Mesenchymal stem cell (in vitro differentiated cells and primary cell): ENCODE data around the gene ANO7.

ENCODE experiments used
- DNase-seq: peaks from one replicate; pipeline ENCODE4 v3.0.0-alpha.2; 2013
- H2AFZ ChIP-seq: one replicate; pipeline ENCODE4 v1.6.1; 2013; ENCODE audit warnings: low read depth, mild to moderate bottlenecking, control low read depth, inconsistent platforms, low read length, moderate library complexity
- H2AK5ac ChIP-seq: 2 replicates; pipeline ENCODE4 v1.6.1; 2013; ENCODE audit warnings: low read length, moderate library complexity, mild to moderate bottlenecking, inconsistent platforms; ENCODE audit not compliant: severe bottlenecking
- H2BK120ac ChIP-seq: one replicate; pipeline ENCODE4 v1.6.1; 2013; ENCODE audit warnings: low read depth, mild to moderate bottlenecking, inconsistent platforms, low read length, moderate library complexity
- H2BK12ac ChIP-seq, 2 experiments: one replicate each; pipeline ENCODE4 v1.6.1; 2013; ENCODE audit warnings: inconsistent platforms in 2 of 2, low read length in 2 of 2, mild to moderate bottlenecking in 2 of 2, moderate library complexity in 2 of 2, control low read depth in 1 of 2
- H2BK15ac ChIP-seq: one replicate; pipeline ENCODE4 v1.6.1; 2013; ENCODE audit warnings: mild to moderate bottlenecking, low read depth, inconsistent platforms; ENCODE audit not compliant: poor library complexity, severe bottlenecking
- H2BK5ac ChIP-seq: 2 replicates; pipeline ENCODE4 v1.6.1; 2013; ENCODE audit warnings: low read depth, mild to moderate bottlenecking, low read length, control low read depth, inconsistent platforms; ENCODE audit not compliant: poor library complexity, severe bottlenecking
- H3K14ac ChIP-seq, 2 experiments: one replicate each; pipeline ENCODE4 v1.6.1; 2013; ENCODE audit warnings: inconsistent platforms in 2 of 2, low read length in 2 of 2, control low read depth in 1 of 2, mild to moderate bottlenecking in 1 of 2, moderate library complexity in 1 of 2
- H3K18ac ChIP-seq, 2 experiments: one replicate each; pipeline ENCODE4 v1.6.1; 2013; ENCODE audit warnings: inconsistent platforms in 2 of 2, low read length in 2 of 2, control low read depth in 1 of 2, low read depth in 1 of 2, mild to moderate bottlenecking in 1 of 2
- H3K23ac ChIP-seq, 2 experiments: one replicate each; pipeline ENCODE4 v1.6.1; 2013; ENCODE audit warnings: inconsistent platforms in 2 of 2, low read length in 2 of 2, mild to moderate bottlenecking in 2 of 2, moderate library complexity in 2 of 2, control low read depth in 1 of 2
- H3K27ac ChIP-seq: 2 replicates; pipeline ENCODE4 v1.5.1; 2013; ENCODE audit warnings: mild to moderate bottlenecking, moderate library complexity, low read length, control low read depth, inconsistent platforms; ENCODE audit not compliant: poor library complexity, severe bottlenecking
- H3K27me3 ChIP-seq, 2 experiments: 2 replicates each; pipeline versions ENCODE4 v1.6.1 to v1.7.0; 2013; ENCODE audit warnings: low read length in 2 of 2, mild to moderate bottlenecking in 2 of 2, moderate library complexity in 2 of 2, control low read depth in 1 of 2, inconsistent platforms in 1 of 2; ENCODE audit not compliant: control insufficient read depth in 1 of 2, insufficient read depth in 1 of 2
- H3K36me3 ChIP-seq, 2 experiments: 2 replicates each; pipeline versions ENCODE4 v1.6.1 to v1.7.0; 2013; ENCODE audit warnings: low read length in 2 of 2, control low read depth in 1 of 2, inconsistent platforms in 1 of 2, low read depth in 1 of 2, mild to moderate bottlenecking in 1 of 2; ENCODE audit not compliant: insufficient read depth in 2 of 2, control insufficient read depth in 1 of 2
- H3K4ac ChIP-seq, 2 experiments: one replicate each; pipeline ENCODE4 v1.6.1; 2013; ENCODE audit warnings: inconsistent platforms in 2 of 2, low read length in 2 of 2, mild to moderate bottlenecking in 2 of 2, moderate library complexity in 2 of 2, control low read depth in 1 of 2, low read depth in 1 of 2
- H3K4me1 ChIP-seq: 2 replicates; pipeline ENCODE4 v1.6.1; 2013; ENCODE audit warnings: low read depth, low read length, control low read depth; ENCODE audit not compliant: control insufficient read depth, insufficient read depth
- H3K4me2 ChIP-seq: 2 replicates; pipeline ENCODE4 v1.6.1; 2013; ENCODE audit warnings: low read length, mild to moderate bottlenecking, inconsistent platforms; ENCODE audit not compliant: poor library complexity, severe bottlenecking
- H3K4me3 ChIP-seq, 2 experiments: 2 replicates each; pipeline versions ENCODE4 v1.5.1 to v1.7.0; 2013; ENCODE audit warnings: low read length in 2 of 2, mild to moderate bottlenecking in 2 of 2, control low read depth in 1 of 2, low read depth in 1 of 2; ENCODE audit not compliant: insufficient read depth in 1 of 2
- H3K79me1 ChIP-seq: replicated peaks from 2 replicates; pipeline ENCODE4 v1.6.1; 2013; ENCODE audit warnings: mild to moderate bottlenecking, control low read depth, low read length, inconsistent platforms; ENCODE audit not compliant: poor library complexity, severe bottlenecking
- H3K9ac ChIP-seq: 2 replicates; pipeline ENCODE4 v1.7.0; 2013; ENCODE audit warnings: mild to moderate bottlenecking, low read length, moderate library complexity
- H3K9me3 ChIP-seq: 2 replicates; pipeline ENCODE4 v1.7.0; 2013; ENCODE audit warnings: mild to moderate bottlenecking, low read length; ENCODE audit not compliant: control insufficient read depth
- H4K8ac ChIP-seq: one replicate; pipeline ENCODE4 v1.6.1; 2013; ENCODE audit warnings: inconsistent platforms, mild to moderate bottlenecking, low read length, moderate library complexity
- H4K91ac ChIP-seq: one replicate; pipeline ENCODE4 v1.6.1; 2013; ENCODE audit warnings: mild to moderate bottlenecking, low read length, inconsistent platforms
- WGBS: methylation state at CpG from one replicate; pipeline ENCODE4 v1.1.7; 2013; ENCODE audit warnings: mixed read lengths; 5-methylcytosine and 5-hydroxymethylcytosine counted together

Gene ANO7

DNA sequence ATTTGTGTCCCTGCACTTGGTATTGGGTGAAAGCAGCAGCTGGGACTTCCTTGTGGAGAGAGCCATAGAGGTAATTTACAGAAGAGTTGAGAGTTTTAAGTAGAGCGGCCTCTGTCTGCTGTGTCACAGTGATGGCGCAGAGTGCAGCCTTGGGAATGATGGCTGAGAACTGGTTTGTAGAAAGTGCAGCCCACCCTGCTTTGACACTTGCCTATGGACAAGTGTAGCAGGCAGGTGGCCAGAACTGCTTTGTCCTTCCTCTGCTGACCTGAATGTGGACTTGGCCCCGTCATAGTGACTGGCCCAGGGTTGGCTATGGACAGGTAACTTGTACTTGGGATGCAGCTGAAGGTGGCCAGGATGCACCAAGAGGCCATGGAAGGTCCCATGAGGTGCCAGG, 6.4 kb upstream of the ANO7 start:
- Histone ChIP-seq H2AFZ (no peak overlapping the region), H3K27ac (no peak overlapping the region), H3K4ac (no peak overlapping the region), H3K14ac (no peak overlapping the region), H3K9me3 (no peaks in the 10 kb centered on the region), H2BK5ac (no peak overlapping the region), H2BK12ac (no peak overlapping the region), H3K4me1 (peaks cover under 1% of the 10 kb centered on the region), H3K9ac (no peak overlapping the region), H3K23ac (no peak overlapping the region), H4K91ac (no peak overlapping the region), H2BK120ac (no peak overlapping the region), H3K4me3 (no peak overlapping the region), H3K36me3 (peaks cover 34 to 56% of the 10 kb centered on the region in 2 experiments), H4K8ac (no peak overlapping the region), H2AK5ac (no peak overlapping the region), H3K27me3 (peaks cover 1 to 5% of the 10 kb centered on the region in 2 experiments), H3K4me2 (no peak overlapping the region), H3K79me1 (peaks cover 2% of the 10 kb centered on the region), H2BK15ac (no peak overlapping the region), H3K18ac (no peak overlapping the region)
- 96% methylated on average over 3 of the region's 3 CpGs for WGBS
- no peak for DNase-seq

GRCh38 chr2:241182531-241183133, 5.8 kb upstream of the ANO7 start:
- H3K4ac ChIP-seq, result no peak overlapping the region
- H3K9ac ChIP-seq, result no peak overlapping the region
- no peak overlapping the region for H3K4me3 ChIP-seq
- H3K23ac ChIP-seq, result no peak overlapping the region
- no peak overlapping the region for H2BK12ac ChIP-seq
- no peak overlapping the region for H2AK5ac ChIP-seq
- H4K8ac ChIP-seq, result no peak overlapping the region
- H3K14ac ChIP-seq, result no peak overlapping the region
- H4K91ac ChIP-seq, result no peak overlapping the region
- H3K9me3 ChIP-seq, result no peaks in the 10 kb centered on the region
- H3K4me1 ChIP-seq, result peaks cover 3% of the 10 kb centered on the region
- no peak overlapping the region for H2BK120ac ChIP-seq
- H3K27ac ChIP-seq, result no peak overlapping the region
- H3K4me2 ChIP-seq, result no peak overlapping the region
- 89% methylated on average over 28 of the region's 28 CpGs for WGBS
- no peak overlapping the region for H2AFZ ChIP-seq
- no peak overlapping the region for H2BK5ac ChIP-seq
- no peak for DNase-seq
- no peak overlapping the region for H2BK15ac ChIP-seq
- H3K36me3 ChIP-seq, result peaks cover 30 to 51% of the 10 kb centered on the region in 2 experiments
- peaks cover 3 to 7% of the 10 kb centered on the region in 2 experiments for H3K27me3 ChIP-seq
- no peak overlapping the region for H3K18ac ChIP-seq
- peaks cover under 1% of the 10 kb centered on the region for H3K79me1 ChIP-seq

- Histone ChIP-seq H3K79me1 (no peaks in the 10 kb centered on the region), H3K14ac (no peak overlapping the region), H3K23ac (no peak overlapping the region), H2AFZ (no peak overlapping the region), H3K4me3 (no peak overlapping the region), H3K9me3 (no peaks in the 10 kb centered on the region), H2AK5ac (no peak overlapping the region), H3K4me1 (peaks cover 3% of the 10 kb centered on the region), H3K27me3 (peaks cover 7 to 12% of the 10 kb centered on the region in 2 experiments), H3K4ac (no peak overlapping the region), H3K36me3 (peaks cover 25 to 45% of the 10 kb centered on the region in 2 experiments), H2BK12ac (no peak overlapping the region), H4K8ac (no peak overlapping the region), H3K4me2 (no peak overlapping the region), H4K91ac (no peak overlapping the region), H2BK120ac (no peak overlapping the region), H2BK15ac (no peak overlapping the region), H2BK5ac (no peak overlapping the region), H3K18ac (no peak overlapping the region), H3K27ac (no peak overlapping the region), H3K9ac (no peak overlapping the region)
- no peak for DNase-seq
- 94% methylated on average over 6 of the region's 9 CpGs for WGBS
Observed at GRCh38 chr2:241183221-241183620, 5.3 kb upstream of the ANO7 start.

- Histone ChIP-seq H3K27me3 (peaks cover 7 to 22% of the 10 kb centered on the region in 2 experiments), H3K4me3 (no peak overlapping the region), H3K4me1 (peaks cover 3% of the 10 kb centered on the region), H3K18ac (no peak overlapping the region), H4K91ac (no peak overlapping the region), H3K9me3 (no peaks in the 10 kb centered on the region), H3K36me3 (peaks cover 20 to 31% of the 10 kb centered on the region in 2 experiments), H2BK5ac (no peak overlapping the region), H2AFZ (no peak overlapping the region), H2BK15ac (no peak overlapping the region), H2AK5ac (no peak overlapping the region), H3K4me2 (no peak overlapping the region), H4K8ac (no peak overlapping the region), H3K79me1 (no peaks in the 10 kb centered on the region), H3K9ac (no peak overlapping the region), H2BK12ac (no peak overlapping the region), H3K4ac (no peak overlapping the region), H3K14ac (no peak overlapping the region), H2BK120ac (no peak overlapping the region), H3K27ac (no peak overlapping the region), H3K23ac (no peak overlapping the region)
- WGBS, result 87% methylated on average over 5 of the region's 9 CpGs
- no peak for DNase-seq
Observed at GRCh38 chr2:241184901-241185300, 3.6 kb upstream of the ANO7 start.
